Fibroblast of skin of right biceps (primary cell): ENCODE measurements around the gene CHRDL2.
"Not testable (repeated sequence)": the region's sequence is repeated elsewhere in the genome, so short reads cannot be mapped to it uniquely, and the experiment has no call there.

Source experiments
- DNase-seq: peaks from one replicate; pipeline ENCODE4 v3.0.0-alpha.2; 2013

Gene CHRDL2

DNA sequence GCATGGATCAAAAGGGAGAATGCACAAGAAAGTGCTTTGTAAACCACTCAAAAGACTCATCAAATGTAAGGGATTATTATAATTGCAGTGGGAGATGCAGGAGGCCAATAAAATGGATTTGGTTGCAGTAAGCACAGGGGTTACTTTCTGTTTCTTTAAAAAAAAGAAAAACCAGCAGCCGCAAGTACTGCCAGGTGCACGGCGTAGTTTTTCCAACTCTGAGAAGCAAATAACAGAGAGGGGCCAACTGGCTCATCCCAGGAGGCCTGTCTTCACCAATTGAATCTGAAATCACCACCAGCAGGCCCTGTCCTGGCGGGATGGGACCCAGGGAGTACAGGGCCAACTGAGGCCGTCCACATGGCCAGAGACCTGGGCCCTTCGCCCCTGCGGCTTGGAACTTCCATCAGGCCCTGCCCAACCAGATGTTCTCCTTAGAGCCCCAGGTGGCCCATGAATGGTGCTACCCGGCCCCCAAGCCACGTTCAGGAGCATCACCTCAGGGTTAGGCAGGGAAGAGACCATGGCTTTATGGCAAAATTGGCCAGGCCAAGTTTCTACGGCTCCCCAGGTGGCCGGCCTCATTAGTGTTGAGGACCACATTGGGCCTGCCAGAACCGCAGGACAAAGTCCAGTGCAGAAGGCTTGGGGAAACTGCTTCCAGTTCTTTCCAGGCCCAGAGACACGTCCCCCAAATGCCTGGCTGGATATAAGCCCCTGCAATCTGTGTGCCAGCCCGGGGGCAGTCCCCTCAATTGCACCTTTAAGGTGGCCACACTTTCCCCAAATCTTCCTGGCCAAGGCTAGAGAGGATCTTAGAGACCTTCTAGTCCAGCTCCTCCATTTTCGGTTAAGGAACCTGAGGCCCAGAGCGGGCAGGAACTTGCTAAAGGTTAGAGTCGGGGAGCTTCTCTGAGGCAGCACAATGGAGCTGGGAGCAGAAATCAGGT lies 61.7 kb downstream of the CHRDL2 start:
- no peak for DNase-seq

DNA sequence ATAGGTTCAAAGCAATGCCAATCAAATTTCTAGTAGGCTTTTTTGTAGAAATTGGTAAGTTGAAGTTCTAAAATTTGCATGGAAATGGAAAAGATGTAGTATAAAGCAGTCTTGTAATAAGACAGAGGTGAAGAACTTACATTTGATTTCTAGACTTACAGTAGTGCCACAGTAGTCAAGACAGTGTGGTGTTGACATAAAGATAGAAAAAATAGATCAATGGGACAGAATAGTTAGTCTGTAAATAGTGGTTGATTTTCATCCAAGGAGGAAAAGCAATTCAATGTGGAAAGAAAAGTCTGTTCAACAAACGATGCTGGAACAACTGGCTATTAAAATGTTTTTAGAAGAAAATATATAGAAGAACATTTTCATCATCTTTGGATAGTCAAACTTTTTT lies 67.9 kb downstream of the CHRDL2 start:
- DNase-seq, result no peak

DNA sequence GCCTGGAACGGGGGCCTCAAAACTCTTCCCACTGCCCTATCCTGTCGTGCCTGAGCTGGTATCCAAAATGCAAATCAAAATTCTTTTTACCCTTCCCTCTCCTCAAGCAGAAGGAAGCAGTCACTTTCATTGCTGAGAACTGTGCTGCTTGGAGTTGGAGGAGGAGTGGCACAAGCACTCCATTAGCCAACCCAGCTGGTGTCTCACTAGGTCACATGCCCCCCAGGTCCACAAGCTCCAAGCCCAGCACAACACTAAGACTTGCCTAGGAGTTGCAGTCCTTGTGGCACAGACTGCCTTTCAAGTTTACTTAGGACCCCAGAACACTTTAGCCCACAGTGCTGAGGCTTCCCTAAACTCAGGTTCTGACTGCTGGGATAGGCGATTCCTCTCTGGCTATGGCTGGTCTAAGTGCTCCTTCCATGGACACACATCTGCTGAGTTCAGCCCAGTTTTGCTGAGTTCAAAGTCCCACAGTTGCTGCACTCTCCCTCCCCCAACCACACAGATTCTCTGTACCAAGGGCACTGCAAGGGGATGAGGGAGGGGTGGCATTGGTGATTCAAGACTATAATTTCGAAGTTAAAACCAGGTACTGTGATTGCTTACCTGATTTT lies 68.6 kb downstream of the CHRDL2 start:
- no peak for DNase-seq

GRCh38 chr11:74659124-74659523 lies 72.1 kb downstream of the CHRDL2 start:
- DNase-seq, result not testable (repeated sequence)

DNA sequence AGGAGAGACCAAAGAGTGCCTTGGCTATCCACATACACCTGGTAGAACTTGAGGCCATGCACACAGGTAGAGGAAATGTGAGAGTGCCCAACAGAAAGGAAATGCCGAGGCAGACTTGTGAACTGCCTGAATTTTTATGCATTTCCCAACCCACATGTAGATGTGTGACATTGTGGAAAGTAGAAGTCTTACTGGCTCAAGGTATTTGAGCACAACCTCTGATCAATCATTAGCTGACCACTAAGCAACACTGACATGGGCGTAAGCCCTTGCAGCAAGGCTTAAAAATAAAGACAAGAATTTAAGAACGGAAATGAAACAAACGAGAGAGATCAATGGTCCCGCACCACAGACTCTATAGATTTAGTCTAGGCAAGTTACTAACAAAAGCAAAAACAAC lies 76.2 kb downstream of the CHRDL2 start:
- DNase-seq, result no peak

DNA sequence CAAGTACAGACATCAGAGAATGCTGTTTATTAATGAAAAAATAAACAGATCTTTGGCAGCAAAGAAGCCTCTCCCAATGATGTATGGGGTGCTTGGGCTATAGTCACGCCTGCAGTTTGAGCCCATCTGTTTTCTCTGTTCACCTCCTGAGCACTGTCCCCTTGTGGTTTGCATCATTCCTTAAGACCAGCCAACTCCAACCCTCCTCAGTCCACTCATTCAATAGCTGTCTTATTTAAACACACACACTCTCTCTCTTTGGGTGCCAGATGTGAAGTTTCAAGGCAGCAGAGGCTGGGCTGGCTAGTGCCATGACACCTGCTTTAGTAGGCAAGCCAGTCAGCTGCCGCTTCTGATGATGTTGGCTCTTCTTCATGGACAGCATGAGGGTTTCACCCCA lies 80.7 kb downstream of the CHRDL2 start:
- no peak for DNase-seq

DNA sequence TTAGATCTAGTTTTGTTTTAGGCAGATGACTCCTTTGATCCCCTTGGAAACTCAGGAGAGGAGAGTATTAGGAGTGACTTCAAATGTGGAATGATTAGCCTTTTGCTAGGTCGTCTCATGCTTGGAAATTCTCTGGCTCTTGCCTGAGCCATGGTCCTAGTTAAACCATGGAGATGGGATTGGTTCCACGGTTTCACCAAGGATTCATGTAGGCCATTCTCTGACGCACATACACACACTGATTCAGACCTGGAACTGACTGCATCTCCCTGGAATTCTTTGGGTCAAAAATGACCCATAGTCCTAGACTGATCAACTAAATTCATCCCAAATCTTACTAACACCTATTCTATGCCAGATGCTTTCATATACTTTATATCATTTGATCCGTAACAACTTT lies 82.3 kb downstream of the CHRDL2 start:
- no peak for DNase-seq

GRCh38 chr11:74647831-74648230 lies 83.4 kb downstream of the CHRDL2 start:
- DNase-seq, result no peak

DNA sequence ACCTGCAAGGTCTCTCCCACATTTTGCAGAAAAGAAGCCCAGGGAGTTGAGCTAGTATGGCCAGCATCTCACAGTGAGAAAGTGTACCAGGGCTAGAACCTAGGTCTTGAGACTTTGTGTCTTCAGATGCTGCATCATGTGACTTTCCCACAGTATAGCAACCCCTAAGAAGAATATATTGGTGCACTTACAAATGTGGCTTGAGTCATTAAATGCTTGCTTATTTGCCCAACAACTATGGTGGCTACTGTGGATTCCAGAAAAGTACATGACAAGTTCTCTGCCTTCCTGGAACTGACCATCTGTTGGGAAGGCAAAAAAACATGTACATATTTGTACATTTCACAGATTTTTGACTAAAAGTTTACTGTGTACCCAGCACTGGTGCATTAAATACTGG lies 83.8 kb downstream of the CHRDL2 start:
- DNase-seq, result no peak

- no peak for DNase-seq
Measured at GRCh38 chr11:74646954-74647353, 84.3 kb downstream of the CHRDL2 start.
